HEK293 (cell line): ENCODE data around the gene SPTLC2.

Source experiments
- CTCF ChIA-PET: fragments of 350-600 bp; formaldehyde crosslinking; extraction: SDS; loops from one replicate; lab custom pipeline; 2021; ENCODE audit warnings: antibody characterized with exemption; lab: Yijun Ruan, JAX
- POLR2A ChIA-PET: fragments of 300-600 bp; formaldehyde crosslinking; extraction: SDS; loops from one replicate; lab custom pipeline; 2020; ENCODE audit warnings: antibody characterized with exemption, inconsistent platforms; lab: Yijun Ruan, JAX
- H3K27ac ChIP-seq: fragments of 200-500 bp; sonication (Bioruptor generic); 2 replicates; pipeline ENCODE4 v1.5.1; 2014; ENCODE audit warnings: low read depth, low read length, control low read depth, inconsistent platforms; ENCODE audit errors: extremely low read depth
- H3K36me3 ChIP-seq, 2 experiments: fragments of 200-500 bp in 1 of 2; sonication (Bioruptor generic) in 1 of 2; 1 replicate in 1 of 2; 2 replicates in 1 of 2; pipeline ENCODE4 v1.5.1; 2014 to 2017; ENCODE audit warnings: inconsistent platforms in 2 of 2, low read length in 2 of 2; ENCODE audit not compliant: control insufficient read depth in 2 of 2, insufficient read depth in 1 of 2
- H3K4me1 ChIP-seq: fragments of 200-500 bp; sonication (Bioruptor generic); 2 replicates; pipeline ENCODE4 v1.5.1; 2014; ENCODE audit warnings: mild to moderate bottlenecking, low read length, inconsistent platforms; ENCODE audit not compliant: control insufficient read depth, insufficient read depth
- H3K4me3 ChIP-seq: 2 replicates; pipeline ENCODE4 v1.5.1; 2011; ENCODE audit warnings: low read depth, mild to moderate bottlenecking, control low read depth, low read length, moderate library complexity
- H3K9me3 ChIP-seq: fragments of 200-500 bp; sonication (Bioruptor generic); 2 replicates; pipeline ENCODE4 v1.5.1; 2014; ENCODE audit warnings: low read depth, low read length, inconsistent platforms; ENCODE audit not compliant: control insufficient read depth, insufficient read depth
- BCL11B ChIP-seq: fragments of 450-650 bp; formaldehyde crosslinking; IDR thresholded peaks from 2 replicates; pipeline ENCODE4 v1.5.1; 2016; ENCODE audit warnings: low read depth, missing biosample characterization, missing genetic modification characterization
- BCL6B ChIP-seq: fragments of 450-650 bp; formaldehyde crosslinking; IDR thresholded peaks from 2 replicates; pipeline ENCODE4 v1.5.1; 2017; ENCODE audit warnings: missing biosample characterization, missing genetic modification characterization
- KLF17 ChIP-seq: fragments of 450-650 bp; formaldehyde crosslinking; IDR thresholded peaks from 2 replicates; pipeline ENCODE4 v1.5.1; 2016; ENCODE audit warnings: missing biosample characterization, missing genetic modification characterization
- SCRT1 ChIP-seq: fragments of 450-650 bp; formaldehyde crosslinking; IDR thresholded peaks from 2 replicates; pipeline ENCODE4 v1.5.1; 2016; ENCODE audit warnings: missing biosample characterization, missing genetic modification characterization, borderline replicate concordance
- WT1 ChIP-seq: fragments of 450-650 bp; formaldehyde crosslinking; IDR thresholded peaks from 2 replicates; pipeline ENCODE4 v1.5.1; 2016; ENCODE audit warnings: missing biosample characterization, missing genetic modification characterization
- ZBTB44 ChIP-seq: fragments of 450-650 bp; IDR thresholded peaks from 2 replicates; pipeline ENCODE4 v1.5.1; 2018; ENCODE audit warnings: missing biosample characterization, mild to moderate bottlenecking, missing genetic modification characterization
- ZFP37 ChIP-seq: fragments of 450-650 bp; formaldehyde crosslinking; IDR thresholded peaks from 2 replicates; pipeline ENCODE4 v1.5.1; 2016; ENCODE audit warnings: missing biosample characterization, missing genetic modification characterization
- ZFP41 ChIP-seq: fragments of 450-650 bp; formaldehyde crosslinking; IDR thresholded peaks from 2 replicates; pipeline ENCODE4 v1.5.1; 2016; ENCODE audit warnings: missing biosample characterization, missing genetic modification characterization, borderline replicate concordance
- ZNF10 ChIP-seq: fragments of 450-650 bp; formaldehyde crosslinking; IDR thresholded peaks from 2 replicates; pipeline ENCODE4 v1.5.1; 2017; ENCODE audit warnings: missing biosample characterization, missing genetic modification characterization
- ZNF175 ChIP-seq: fragments of 450-650 bp; formaldehyde crosslinking; IDR thresholded peaks from 2 replicates; pipeline ENCODE4 v1.5.1; 2016; ENCODE audit warnings: missing biosample characterization, missing genetic modification characterization
- ZNF211 ChIP-seq: fragments of 450-650 bp; formaldehyde crosslinking; IDR thresholded peaks from 2 replicates; pipeline ENCODE4 v1.5.1; 2016; ENCODE audit warnings: low read depth, missing biosample characterization, missing genetic modification characterization
- ZNF221 ChIP-seq: fragments of 450-650 bp; formaldehyde crosslinking; IDR thresholded peaks from 2 replicates; pipeline ENCODE4 v1.5.1; 2017; ENCODE audit warnings: missing biosample characterization, missing genetic modification characterization, borderline replicate concordance
- ZNF23 ChIP-seq: fragments of 450-650 bp; formaldehyde crosslinking; IDR thresholded peaks from 2 replicates; pipeline ENCODE4 v1.5.1; 2016; ENCODE audit warnings: missing biosample characterization, missing genetic modification characterization, borderline replicate concordance
- ZNF350 ChIP-seq: fragments of 450-650 bp; formaldehyde crosslinking; IDR thresholded peaks from 2 replicates; pipeline ENCODE4 v1.5.0; 2017; ENCODE audit warnings: missing biosample characterization, mild to moderate bottlenecking, missing genetic modification characterization
- ZNF391 ChIP-seq: fragments of 450-650 bp; formaldehyde crosslinking; IDR thresholded peaks from 2 replicates; pipeline ENCODE4 v1.5.1; 2016; ENCODE audit warnings: low read depth, missing biosample characterization, missing genetic modification characterization, borderline replicate concordance
- ZNF518A ChIP-seq: fragments of 450-650 bp; formaldehyde crosslinking; conservative IDR thresholded peaks from 2 replicates; pipeline ENCODE4 v1.5.1; 2016; ENCODE audit warnings: low read depth, missing biosample characterization, missing genetic modification characterization
- ZNF621 ChIP-seq: fragments of 450-650 bp; formaldehyde crosslinking; IDR thresholded peaks from 2 replicates; pipeline ENCODE4 v1.5.1; 2017; ENCODE audit warnings: missing biosample characterization, missing genetic modification characterization
- ZNF664 ChIP-seq: fragments of 450-650 bp; formaldehyde crosslinking; IDR thresholded peaks from 2 replicates; pipeline ENCODE4 v1.5.1; 2016; ENCODE audit warnings: missing biosample characterization, missing genetic modification characterization
- ZNF701 ChIP-seq: fragments of 450-650 bp; formaldehyde crosslinking; IDR thresholded peaks from 2 replicates; pipeline ENCODE4 v1.5.1; 2016; ENCODE audit warnings: missing biosample characterization, missing genetic modification characterization
- ZNF76 ChIP-seq: fragments of 450-650 bp; formaldehyde crosslinking; IDR thresholded peaks from 2 replicates; pipeline ENCODE4; 2016; ENCODE audit warnings: low read depth, missing biosample characterization, missing genetic modification characterization, borderline replicate concordance
- ZSCAN5A ChIP-seq: fragments of 450-650 bp; formaldehyde crosslinking; IDR thresholded peaks from 2 replicates; pipeline ENCODE4 v1.5.1; 2016; ENCODE audit warnings: missing biosample characterization, missing genetic modification characterization

SPTLC2 gene

GRCh38 chr14:77623201-77623600 is 6.8 kb upstream of the SPTLC2 start (continued):
- TF ChIP-seq ZSCAN5A (tag by site-specific recombination) = no peak
- TF ChIP-seq ZNF10 (tag by site-specific recombination) = no peak
- TF ChIP-seq WT1 (tag by site-specific recombination) = no peak
- TF ChIP-seq ZFP37 = no peak
- TF ChIP-seq ZNF664 = no peak

- H3K27ac ChIP-seq = no peak overlapping the region
- H3K4me1 ChIP-seq = no peaks in the 10 kb centered on the region
- POLR2A ChIA-PET = no interaction called here
- no peak for TF ChIP-seq KLF17 (tag by site-specific recombination)
- no peak for TF ChIP-seq ZFP41
- no peak for TF ChIP-seq ZNF518A
- TF ChIP-seq ZNF175 = no peak
- TF ChIP-seq ZNF76 (tag by site-specific recombination) = no peak
- no peak for TF ChIP-seq ZNF23 (tag by site-specific recombination)
- TF ChIP-seq ZNF221 (tag by site-specific recombination) = no peak
- no peak for TF ChIP-seq ZNF350
- no peak for TF ChIP-seq ZNF621 (tag by site-specific recombination)
- TF ChIP-seq ZNF701 = no peak
- no peak for TF ChIP-seq ZNF391 (tag by site-specific recombination)
- TF ChIP-seq ZNF211 (tag by site-specific recombination) = no peak
- no peak for TF ChIP-seq ZBTB44 (tag by site-specific recombination)
- no peak for TF ChIP-seq SCRT1
- TF ChIP-seq BCL6B (tag by site-specific recombination) = no peak
- no peak for TF ChIP-seq BCL11B (tag by site-specific recombination)
- CTCF ChIA-PET = no interaction called here
- no peaks in the 10 kb centered on the region for H3K9me3 ChIP-seq
- H3K4me3 ChIP-seq = no peak overlapping the region
- no peaks in the 10 kb centered on the region for H3K36me3 ChIP-seq
These were observed 6.0 kb upstream of the SPTLC2 start for GRCh38 chr14:77622366-77622961.
